ENCODE results near the gene EEF1AKMT4.
A peak's percentile ranks its signal among the peaks of the same experiment; 100 is the strongest.

DNA sequence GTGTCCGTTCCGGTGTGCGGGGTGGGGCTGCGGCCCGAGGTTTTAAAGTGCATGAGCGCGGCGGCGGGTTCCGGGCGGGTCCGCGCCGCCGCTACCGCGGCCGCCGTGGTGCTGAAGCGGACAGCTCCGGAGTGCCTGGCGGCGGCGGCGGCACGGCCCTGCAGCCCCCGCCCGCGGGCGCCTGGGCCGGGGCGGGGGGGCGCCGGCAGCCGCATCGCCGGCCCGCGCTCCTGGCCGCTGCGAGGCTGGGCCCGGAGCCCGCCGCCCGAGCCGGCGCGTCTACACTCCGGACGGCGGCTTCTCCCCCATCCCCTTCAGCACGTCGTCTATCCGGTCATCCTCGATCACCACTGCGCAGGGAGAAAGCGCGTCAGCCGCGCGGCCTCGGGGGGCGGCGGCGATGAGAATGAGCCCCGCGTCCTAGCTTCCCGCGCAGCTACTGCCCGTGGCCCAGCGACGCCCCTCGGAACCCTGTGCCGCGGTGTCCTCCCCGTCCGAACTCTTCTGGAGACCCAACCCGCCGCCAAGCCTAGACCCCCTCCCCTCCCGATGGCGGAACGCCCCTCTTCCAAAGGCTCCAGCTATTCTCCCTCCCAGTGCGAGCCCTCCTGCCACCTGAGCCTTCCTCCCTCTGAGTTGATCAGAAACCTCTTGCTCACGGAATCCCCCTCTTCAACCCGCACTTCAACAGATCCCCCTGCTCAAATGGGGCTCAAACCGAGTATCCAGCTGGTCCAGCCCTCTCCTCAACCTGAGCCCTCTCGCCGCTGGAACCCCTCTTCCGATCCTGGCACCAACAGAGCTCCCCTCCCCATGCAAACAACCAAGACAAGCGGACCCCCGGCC, 10.6 kb downstream of the EEF1AKMT4 start:
- TF ChIP-seq, protein P1, sequence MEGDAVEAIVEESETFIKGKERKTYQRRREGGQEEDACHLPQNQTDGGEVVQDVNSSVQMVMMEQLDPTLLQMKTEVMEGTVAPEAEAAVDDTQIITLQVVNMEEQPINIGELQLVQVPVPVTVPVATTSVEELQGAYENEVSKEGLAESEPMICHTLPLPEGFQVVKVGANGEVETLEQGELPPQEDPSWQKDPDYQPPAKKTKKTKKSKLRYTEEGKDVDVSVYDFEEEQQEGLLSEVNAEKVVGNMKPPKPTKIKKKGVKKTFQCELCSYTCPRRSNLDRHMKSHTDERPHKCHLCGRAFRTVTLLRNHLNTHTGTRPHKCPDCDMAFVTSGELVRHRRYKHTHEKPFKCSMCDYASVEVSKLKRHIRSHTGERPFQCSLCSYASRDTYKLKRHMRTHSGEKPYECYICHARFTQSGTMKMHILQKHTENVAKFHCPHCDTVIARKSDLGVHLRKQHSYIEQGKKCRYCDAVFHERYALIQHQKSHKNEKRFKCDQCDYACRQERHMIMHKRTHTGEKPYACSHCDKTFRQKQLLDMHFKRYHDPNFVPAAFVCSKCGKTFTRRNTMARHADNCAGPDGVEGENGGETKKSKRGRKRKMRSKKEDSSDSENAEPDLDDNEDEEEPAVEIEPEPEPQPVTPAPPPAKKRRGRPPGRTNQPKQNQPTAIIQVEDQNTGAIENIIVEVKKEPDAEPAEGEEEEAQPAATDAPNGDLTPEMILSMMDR (IDR thresholded peaks at IDR 0.05; ENCODE audit: low read depth, low read length, poor library complexity, severe bottlenecking) = no peak
- TF ChIP-seq EZH2phosphoT487 (IDR thresholded peaks at IDR 0.05; ENCODE audit: borderline replicate concordance, low read length) = 0 out of 2 replicates have a peak, but pooled peaks have one; percentile 40
